DMS53 treated with DMSO at 0.1 percent for 48 hours (cell line): ENCODE results near the gene KRT81.
"Not testable (repeated sequence)": the region's sequence is repeated elsewhere in the genome, so short reads cannot be mapped to it uniquely, and the experiment has no call there.

ENCODE experiments used
- DNase-seq: peaks from one replicate; lab custom pipeline; 2025; ENCODE audit not compliant: unreplicated experiment; lab: John Stamatoyannopoulos, UW

The KRT81 gene

DNA sequence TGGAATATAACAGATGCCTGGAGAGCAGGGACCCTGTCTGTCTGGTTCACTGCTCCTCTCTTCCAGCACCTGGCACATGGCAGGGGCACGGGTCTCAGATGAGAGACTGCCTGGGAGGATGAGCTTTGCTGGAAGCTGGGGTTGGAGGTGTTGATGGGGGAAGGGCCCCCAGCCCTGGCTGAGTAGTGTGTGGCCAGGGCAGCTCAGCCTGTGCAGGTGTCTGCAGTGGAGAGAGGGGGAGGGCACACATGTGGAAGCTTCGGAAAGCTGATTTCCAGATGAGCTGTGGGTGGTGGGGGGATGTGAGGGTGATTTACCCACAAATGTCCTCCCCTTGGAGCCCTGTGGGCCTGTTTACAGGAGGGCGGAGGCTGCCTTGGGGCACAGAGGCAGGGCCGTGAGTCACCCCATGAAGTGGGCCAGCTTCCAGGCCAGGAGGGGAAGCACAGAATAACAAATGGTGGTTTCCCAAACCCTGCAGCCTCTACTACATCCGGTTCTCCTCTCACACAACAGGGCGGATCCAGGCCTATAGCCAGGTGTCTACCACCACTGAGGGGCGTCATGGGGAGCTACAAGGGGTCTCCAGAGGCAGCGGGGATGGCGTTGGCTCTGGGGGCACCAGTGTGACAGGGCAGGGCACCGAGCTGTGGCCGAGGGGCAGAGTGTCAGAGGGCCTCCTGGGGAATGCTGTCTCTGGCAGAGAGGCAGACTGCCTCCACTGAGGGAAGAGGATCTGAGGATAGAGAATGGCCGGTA lies 47.3 kb downstream of the KRT81 start:
- DNase-seq: peak; percentile 98

DNA sequence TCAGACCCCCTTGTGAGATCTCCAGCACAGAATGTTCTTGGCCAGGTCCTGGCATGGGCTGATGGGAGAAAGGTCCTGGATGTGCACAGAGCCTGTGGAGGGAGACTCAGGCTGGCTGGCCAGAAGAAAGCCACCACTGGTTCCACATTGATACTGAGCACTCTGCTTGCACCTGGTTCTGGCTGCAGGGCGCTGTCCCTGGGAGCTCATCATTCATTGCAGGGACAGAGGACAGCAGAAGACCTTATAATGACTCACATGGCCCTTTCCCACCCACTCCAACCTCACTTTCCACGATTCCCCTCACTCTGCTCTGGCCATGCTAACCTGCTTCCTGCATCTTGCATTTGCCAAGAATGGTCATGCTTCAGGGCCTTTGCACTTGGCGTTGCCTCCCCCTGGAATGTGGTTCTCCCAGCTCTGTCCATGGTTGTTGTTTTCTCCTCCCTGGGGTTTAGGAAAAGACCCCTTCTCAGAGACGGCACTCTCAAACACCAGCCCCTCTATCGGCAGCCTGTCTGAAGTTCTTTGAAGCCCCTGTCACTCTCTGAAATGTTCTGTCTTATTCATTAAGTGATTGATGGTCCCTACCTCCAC lies 48.0 kb downstream of the KRT81 start:
- DNase-seq: peak; percentile 98

DNA sequence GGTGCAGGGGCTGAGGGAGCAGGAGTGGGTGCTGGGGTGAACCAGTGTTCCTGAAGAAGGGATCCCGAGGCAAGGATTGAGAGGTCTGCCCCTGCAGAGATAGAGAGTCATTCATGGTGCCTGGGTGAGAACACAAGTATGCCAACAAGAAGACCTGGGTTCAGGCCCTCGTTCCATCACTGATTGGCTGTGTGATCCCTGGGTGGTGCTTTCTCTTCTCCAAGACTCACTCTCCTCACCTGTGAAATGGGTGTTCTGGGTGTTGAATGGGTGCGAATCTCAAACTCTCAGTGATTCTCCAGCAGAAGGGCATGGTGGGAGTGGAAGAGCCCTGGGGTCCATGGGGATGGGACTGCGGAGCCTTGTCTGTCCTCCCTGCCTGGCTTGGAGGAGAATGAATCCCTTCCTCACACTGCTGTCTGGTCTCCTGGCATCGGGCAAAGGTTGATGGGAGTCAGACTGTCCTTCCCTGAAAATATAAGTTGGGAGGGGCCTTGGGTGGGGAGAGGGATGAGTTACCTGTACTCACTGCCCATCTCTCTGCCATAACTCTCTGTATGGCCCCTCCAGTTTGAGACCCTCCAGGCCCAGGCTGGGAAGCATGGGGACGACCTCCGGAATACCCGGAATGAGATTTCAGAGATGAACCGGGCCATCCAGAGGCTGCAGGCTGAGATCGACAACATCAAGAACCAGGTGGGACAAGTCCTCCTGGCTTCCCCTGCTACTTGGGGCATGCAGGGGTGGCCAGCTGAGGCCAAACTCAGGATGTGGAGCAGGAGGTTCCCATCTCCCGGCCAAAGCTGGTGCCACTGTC lies 48.7 kb downstream of the KRT81 start:
- DNase-seq: no peak

DNA sequence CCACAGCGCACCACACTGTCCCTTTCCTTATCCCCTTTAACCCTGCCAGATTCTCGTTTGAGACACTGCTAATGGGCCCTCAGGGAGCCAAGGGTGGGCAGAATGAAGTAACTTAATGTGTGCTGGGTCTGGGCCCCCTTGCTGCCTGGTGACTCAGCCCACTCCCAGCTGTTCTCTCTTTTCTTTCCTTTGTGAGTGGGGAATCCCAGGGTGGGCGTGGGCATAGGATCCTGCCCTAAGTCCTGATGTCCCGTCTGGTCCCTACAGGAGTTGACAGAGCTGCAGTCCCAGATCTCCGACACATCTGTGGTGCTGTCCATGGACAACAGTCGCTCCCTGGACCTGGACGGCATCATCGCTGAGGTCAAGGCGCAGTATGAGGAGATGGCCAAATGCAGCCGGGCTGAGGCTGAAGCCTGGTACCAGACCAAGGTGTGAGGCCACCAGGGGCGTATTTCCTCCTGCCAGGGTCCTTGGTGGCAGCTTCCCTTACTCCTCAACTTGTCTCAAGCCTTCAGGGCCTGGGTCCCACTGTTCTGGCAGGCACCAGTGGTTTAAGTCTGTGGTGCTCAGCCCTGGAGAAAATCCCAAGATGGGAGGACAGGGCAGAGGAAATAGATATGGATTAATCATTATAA lies 50.0 kb downstream of the KRT81 start:
- no peak for DNase-seq

DNA sequence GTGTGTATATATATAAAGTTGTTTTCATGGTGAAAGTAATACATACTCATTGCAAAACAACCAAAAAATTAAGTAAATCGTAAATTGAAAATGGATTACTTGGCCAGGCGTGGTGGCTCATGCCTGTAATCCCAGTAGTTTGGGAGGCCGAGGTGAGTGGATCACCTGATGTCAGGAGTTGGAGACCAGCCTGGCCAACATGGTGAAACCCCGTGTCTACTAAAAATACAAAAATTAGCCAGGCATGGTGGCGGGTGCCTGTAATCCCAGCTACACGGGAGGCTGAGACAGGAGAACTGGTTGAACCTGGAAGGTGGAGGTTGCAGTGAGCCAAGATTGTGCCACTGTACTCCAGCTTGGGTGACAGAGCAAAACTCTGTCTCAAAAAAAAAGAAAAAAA lies 51.1 kb downstream of the KRT81 start:
- DNase-seq: not testable (repeated sequence)

DNA sequence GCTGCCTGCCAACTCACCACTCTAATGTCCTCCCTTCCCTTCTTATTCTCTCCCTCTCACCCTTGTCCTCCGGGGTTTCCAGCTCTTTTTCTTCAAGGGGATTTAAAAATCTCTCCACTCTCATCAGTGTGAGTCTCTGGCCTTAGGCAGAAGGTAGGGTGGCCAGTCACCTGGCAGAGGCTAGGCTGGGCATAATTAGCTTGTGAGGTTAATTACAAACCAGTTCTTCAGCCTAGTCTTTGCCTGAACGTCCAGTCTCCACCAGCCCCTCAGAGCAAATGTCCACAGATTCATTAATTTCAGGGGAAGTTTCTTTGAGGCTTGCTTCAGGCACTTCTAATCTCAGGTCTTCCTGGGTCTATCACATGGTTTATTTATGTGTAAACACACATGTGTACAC lies 51.6 kb downstream of the KRT81 start:
- DNase-seq: no peak

DNA sequence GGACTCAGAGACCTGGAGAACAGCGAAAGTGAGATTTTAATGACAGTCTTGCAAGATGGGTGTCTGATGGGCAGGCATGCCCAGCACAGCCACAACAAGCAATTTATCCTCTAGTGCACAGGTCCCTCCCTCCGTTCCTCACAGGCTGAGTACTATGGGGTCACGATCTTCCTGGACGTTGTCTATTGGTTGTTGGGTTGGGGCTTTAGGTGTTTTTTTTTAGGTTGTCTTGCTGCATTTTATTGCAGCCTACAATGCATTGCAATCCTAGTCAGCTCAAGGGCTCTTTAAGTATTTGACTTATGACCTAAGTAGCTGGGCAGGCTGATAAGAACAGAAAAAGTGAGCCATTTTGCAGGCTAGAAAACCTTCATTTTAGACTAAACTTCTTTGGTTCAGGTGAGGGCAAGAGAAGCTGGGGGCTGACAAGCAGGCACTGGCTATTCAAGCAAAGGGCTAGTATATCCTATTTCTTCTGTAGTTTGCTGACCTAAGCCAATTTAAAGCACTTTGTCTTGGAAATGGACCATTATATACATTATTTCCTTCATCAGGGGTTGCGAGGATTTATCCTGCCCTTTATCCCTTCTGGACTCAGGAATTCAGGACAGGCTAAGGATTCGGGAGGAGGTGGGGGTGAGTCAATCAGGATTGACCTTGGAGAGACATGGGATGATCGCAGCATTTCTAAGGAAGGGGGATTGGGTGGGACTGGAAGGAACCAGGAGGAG lies 52.3 kb downstream of the KRT81 start:
- DNase-seq: no peak

DNA sequence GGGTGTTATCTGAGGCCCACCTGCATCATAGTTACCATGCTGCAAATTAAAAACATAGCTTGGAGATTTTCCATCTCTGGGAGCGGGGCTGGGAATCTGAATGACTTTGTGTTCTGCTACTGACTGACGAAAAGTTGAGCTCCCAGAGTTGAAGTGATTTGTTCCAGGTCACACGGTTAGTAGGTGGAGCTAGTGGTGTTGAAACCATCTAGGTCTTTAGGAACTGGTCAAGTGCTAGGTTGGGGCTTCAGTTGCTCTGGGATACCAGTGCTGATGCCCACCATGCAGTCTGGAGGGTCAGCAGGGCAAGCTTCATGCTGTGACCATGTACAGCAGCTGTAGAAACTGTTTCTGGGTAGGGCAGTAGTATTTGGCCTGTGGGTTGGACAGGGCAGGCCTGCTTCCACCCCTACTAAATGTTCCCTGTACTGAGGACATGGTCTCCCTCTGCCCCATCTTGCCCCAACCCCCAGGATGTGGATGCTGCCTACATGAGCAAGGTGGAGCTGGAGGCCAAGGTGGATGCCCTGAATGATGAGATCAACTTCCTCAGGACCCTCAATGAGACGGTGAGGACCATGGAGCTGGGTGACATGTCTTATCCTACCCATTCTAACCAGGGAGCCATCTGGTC lies 53.0 kb downstream of the KRT81 start:
- DNase-seq: no peak

DNA sequence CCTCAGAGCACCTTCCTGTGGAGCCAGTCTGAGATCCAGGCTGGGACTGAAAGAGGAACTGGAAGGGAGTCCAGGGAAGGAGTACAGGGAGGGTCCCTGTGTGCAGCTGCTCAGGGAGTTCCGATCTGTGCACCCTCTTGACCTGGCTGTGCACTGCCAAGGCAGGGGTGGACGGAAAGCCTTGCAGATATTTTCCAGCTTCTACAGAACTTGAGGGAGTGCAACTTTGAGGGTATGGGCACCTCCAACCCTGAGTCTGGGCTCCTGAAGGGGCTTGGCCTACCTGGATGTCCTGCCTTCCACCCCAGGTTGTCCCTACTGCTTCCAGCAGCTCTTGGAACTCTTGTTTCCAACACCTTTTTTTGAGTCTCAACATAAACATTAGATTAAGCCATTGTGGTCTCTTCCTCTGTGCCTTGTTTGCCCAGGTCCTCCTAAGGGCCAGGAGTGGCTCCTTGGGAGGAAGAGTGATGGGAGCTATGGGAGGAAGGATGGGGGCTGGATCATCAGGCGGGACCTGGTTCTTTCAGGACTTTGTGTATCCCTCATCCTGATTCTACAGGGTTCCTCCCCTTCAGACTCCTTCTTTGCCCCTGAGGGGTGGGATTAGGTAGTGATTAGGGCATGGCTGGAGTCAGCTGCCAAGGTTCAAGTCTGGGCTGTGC lies 54.8 kb downstream of the KRT81 start:
- DNase-seq: no peak
